ENCODE results near the gene CD63. TPM values are rescaled to one million over a fixed set of nuclear protein-coding genes. Genes with fewer than 3 reads are reported as not detected.

Gene CD63
- total and polyA plus RNA-seq, 2 of the 13 experiments (the other 11 are each of a cell fraction or from before 2014, with no cell fraction given) = 234 to 277 TPM

- TF ChIP-seq BORCS8-MEF2B (CRISPR knock-in tag; IDR thresholded peaks at IDR 0.05) (peak; percentile 17; the same call in 1 of the 2 replicates), AKAP8 (CRISPR knock-in tag; IDR thresholded peaks at IDR 0.05) (0 out of 2 replicates have a peak, but pooled peaks have one; percentile 36), RFXANK (CRISPR knock-in tag; IDR thresholded peaks at IDR 0.05) (peak; percentile 33; the same call in 1 of the 2 replicates), ZNF496 (CRISPR knock-in tag; IDR thresholded peaks at IDR 0.05; ENCODE audit: insufficient replicate concordance) (no peak), TEAD2 (CRISPR knock-in tag; IDR thresholded peaks at IDR 0.05) (no peak), SIX1 (CRISPR knock-in tag; IDR thresholded peaks at IDR 0.05; ENCODE audit: borderline replicate concordance) (no peak), NKX3-1 (CRISPR knock-in tag; IDR thresholded peaks at IDR 0.05) (no peak), HOXA9 (CRISPR knock-in tag; IDR thresholded peaks at IDR 0.05; ENCODE audit: borderline replicate concordance) (no peak), HMGXB4 (CRISPR knock-in tag; IDR thresholded peaks at IDR 0.05; ENCODE audit: borderline replicate concordance in 1 of 2, low read depth in 1 of 2) (peak; percentile 81 to 91), ETV5 (CRISPR knock-in tag; IDR thresholded peaks at IDR 0.05; ENCODE audit: borderline replicate concordance) (peak; percentile 85), ZNF331 (CRISPR knock-in tag; IDR thresholded peaks at IDR 0.05) (peak; percentile 83), ZNF513 (CRISPR knock-in tag; conservative IDR thresholded peaks at IDR 0.05) (no peak), SKI (IDR thresholded peaks at IDR 0.05; ENCODE audit: partially characterized antibody) (no peak), PTBP1 (IDR thresholded peaks at IDR 0.05; ENCODE audit: low read depth, low read length, poor library complexity, severe bottlenecking) (no peak), TEAD3 (CRISPR knock-in tag; optimal IDR thresholded peaks at IDR 0.05; ENCODE audit: borderline replicate concordance) (peak; percentile 92), ZFP37 (CRISPR knock-in tag; IDR thresholded peaks at IDR 0.05; ENCODE audit: borderline replicate concordance) (no peak), CREB1 (IDR thresholded peaks at IDR 0.05) (no peak), CREB1 (CRISPR knock-in tag; IDR thresholded peaks at IDR 0.05) (peak; percentile 41; the same call in 1 of the 2 replicates), ZSCAN29 (CRISPR knock-in tag; conservative IDR thresholded peaks at IDR 0.05) (no peak), ZNF484 (CRISPR knock-in tag; IDR thresholded peaks at IDR 0.05; ENCODE audit: borderline replicate concordance, low read depth) (no peak), HOXD1 (CRISPR knock-in tag; IDR thresholded peaks at IDR 0.05) (no peak), FOXO1 (CRISPR knock-in tag; IDR thresholded peaks at IDR 0.05) (no peak), FOSL2 (CRISPR knock-in tag; IDR thresholded peaks at IDR 0.05) (peak; percentile 52)
- TF ChIP-seq, protein P1, sequence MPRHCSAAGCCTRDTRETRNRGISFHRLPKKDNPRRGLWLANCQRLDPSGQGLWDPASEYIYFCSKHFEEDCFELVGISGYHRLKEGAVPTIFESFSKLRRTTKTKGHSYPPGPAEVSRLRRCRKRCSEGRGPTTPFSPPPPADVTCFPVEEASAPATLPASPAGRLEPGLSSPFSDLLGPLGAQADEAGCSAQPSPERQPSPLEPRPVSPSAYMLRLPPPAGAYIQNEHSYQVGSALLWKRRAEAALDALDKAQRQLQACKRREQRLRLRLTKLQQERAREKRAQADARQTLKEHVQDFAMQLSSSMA (CRISPR knock-in tag; IDR thresholded peaks at IDR 0.05) = no peak
- TF ChIP-seq, protein P2, sequence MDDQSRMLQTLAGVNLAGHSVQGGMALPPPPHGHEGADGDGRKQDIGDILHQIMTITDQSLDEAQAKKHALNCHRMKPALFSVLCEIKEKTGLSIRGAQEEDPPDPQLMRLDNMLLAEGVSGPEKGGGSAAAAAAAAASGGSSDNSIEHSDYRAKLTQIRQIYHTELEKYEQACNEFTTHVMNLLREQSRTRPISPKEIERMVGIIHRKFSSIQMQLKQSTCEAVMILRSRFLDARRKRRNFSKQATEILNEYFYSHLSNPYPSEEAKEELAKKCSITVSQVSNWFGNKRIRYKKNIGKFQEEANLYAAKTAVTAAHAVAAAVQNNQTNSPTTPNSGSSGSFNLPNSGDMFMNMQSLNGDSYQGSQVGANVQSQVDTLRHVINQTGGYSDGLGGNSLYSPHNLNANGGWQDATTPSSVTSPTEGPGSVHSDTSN (CRISPR knock-in tag; IDR thresholded peaks at IDR 0.05; ENCODE audit: borderline replicate concordance) = no peak
These were observed 47.4 kb downstream of the CD63 start (continued) for GRCh38 chr12:55681142-55682077.

Data from HepG2 (cell line).